ENCODE data around the gene ADAMTS17.

DNA sequence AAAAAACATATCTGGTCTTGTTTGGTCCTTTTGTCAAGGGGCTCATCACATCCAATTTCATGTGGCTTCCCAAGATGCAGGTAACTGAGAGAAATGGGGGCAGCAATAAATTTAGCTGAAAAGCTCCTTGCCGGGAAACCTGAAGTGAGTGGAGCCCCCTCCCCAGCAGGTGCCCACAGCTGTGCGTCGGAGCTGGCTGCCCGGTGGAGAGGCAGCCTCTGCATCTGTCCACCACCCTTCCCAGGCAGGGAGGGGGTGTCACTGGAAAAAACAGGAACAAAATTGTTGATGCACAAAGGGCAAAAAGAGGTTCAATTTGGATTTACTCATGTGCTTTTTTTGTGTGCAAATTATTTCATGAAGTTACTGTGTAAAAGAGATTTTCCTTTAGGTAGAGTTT, 359.1 kb downstream of the ADAMTS17 start:
- TF ChIP-seq, protein P1, sequence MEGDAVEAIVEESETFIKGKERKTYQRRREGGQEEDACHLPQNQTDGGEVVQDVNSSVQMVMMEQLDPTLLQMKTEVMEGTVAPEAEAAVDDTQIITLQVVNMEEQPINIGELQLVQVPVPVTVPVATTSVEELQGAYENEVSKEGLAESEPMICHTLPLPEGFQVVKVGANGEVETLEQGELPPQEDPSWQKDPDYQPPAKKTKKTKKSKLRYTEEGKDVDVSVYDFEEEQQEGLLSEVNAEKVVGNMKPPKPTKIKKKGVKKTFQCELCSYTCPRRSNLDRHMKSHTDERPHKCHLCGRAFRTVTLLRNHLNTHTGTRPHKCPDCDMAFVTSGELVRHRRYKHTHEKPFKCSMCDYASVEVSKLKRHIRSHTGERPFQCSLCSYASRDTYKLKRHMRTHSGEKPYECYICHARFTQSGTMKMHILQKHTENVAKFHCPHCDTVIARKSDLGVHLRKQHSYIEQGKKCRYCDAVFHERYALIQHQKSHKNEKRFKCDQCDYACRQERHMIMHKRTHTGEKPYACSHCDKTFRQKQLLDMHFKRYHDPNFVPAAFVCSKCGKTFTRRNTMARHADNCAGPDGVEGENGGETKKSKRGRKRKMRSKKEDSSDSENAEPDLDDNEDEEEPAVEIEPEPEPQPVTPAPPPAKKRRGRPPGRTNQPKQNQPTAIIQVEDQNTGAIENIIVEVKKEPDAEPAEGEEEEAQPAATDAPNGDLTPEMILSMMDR (IDR thresholded peaks at IDR 0.05), result no peak
- no peak for TF ChIP-seq POLR2A (IDR thresholded peaks at IDR 0.05)
- no peak for TF ChIP-seq EP300 (IDR thresholded peaks at IDR 0.05)
- no peak for TF ChIP-seq POLR2AphosphoS5 (IDR thresholded peaks at IDR 0.05)
